B cell (primary cell): ENCODE measurements around the gene IL17A. TPM values are rescaled to one million over a fixed set of nuclear protein-coding genes. Genes with fewer than 3 reads are reported as not detected.

Source experiments
- ATAC-seq: fragments of 200-7000 bp; cut with Tn5 transposase; one replicate; pipeline ENCODE4 v1.10.0; 2021; ENCODE audit warnings: low read depth, mild to moderate bottlenecking, moderate number of reproducible peaks, moderate library complexity
- CTCF ChIA-PET: fragments of 350-600 bp; sonication (Branson Sonifier 250); formaldehyde crosslinking; loops from one replicate; lab custom pipeline; 2021; ENCODE audit warnings: antibody characterized with exemption, inconsistent platforms; lab: Charles Lee
- POLR2A ChIA-PET: fragments of 350-600 bp; sonication (Branson Sonifier 250); formaldehyde crosslinking; loops from one replicate; lab custom pipeline; 2021; ENCODE audit warnings: antibody characterized with exemption; lab: Charles Lee
- DNase-seq: peaks from one replicate; pipeline ENCODE4 v3.0.0; 2013
- H2AFZ ChIP-seq: 2 replicates; pipeline ENCODE4 v1.6.1; 2012; ENCODE audit warnings: mild to moderate bottlenecking, low read depth, low read length; ENCODE audit not compliant: insufficient read depth, poor library complexity, severe bottlenecking
- H3K27ac ChIP-seq, 2 donors: 1 replicate in 1 of 2; 2 replicates in 1 of 2; pipeline ENCODE4 v1.5.1; 2012 to 2013; ENCODE audit warnings: low read length in 2 of 2, mild to moderate bottlenecking in 2 of 2, moderate library complexity in 1 of 2
- H3K27me3 ChIP-seq, 4 experiments: fragments of 200-600 bp in 1 of 4; sonication (generic) in 1 of 4; replicated peaks in 1 of 4; 1 replicate in 2 of 4; 2 replicates in 2 of 4; pipeline versions ENCODE4 v1.6.1 to v1.7.0; 2013 to 2016; ENCODE audit warnings: low read length in 3 of 4, mild to moderate bottlenecking in 2 of 4, mixed read lengths in 1 of 4, moderate library complexity in 1 of 4; ENCODE audit not compliant: insufficient read depth in 4 of 4, control insufficient read depth in 3 of 4; ENCODE audit errors: control extremely low read depth in 1 of 4
- H3K36me3 ChIP-seq, 2 experiments: replicated peaks in 1 of 2; 1 replicate in 1 of 2; 2 replicates in 1 of 2; pipeline versions ENCODE4 v1.6.1 to v1.7.1; 2013; ENCODE audit warnings: low read length in 1 of 2; ENCODE audit not compliant: insufficient read depth in 2 of 2, control insufficient read depth in 1 of 2; ENCODE audit errors: control extremely low read depth in 1 of 2, extremely low read depth in 1 of 2
- H3K4me1 ChIP-seq, 2 donors: fragments of 200-600 bp in 1 of 2; sonication (generic) in 1 of 2; 1 replicate in 1 of 2; 2 replicates in 1 of 2; pipeline versions ENCODE4 v1.5.1 to v1.6.1; 2013 to 2017; ENCODE audit warnings: low read length in 2 of 2; ENCODE audit not compliant: control insufficient read depth in 2 of 2, insufficient read depth in 2 of 2
- H3K4me2 ChIP-seq: replicated peaks from 2 replicates; pipeline ENCODE3; 2012; ENCODE audit warnings: mild to moderate bottlenecking, low read depth, low read length; ENCODE audit not compliant: poor library complexity, severe bottlenecking
- H3K4me3 ChIP-seq, 5 experiments: fragments of 200-600 bp in 1 of 5; sonication (generic) in 1 of 5; 1 replicate in 3 of 5; 2 replicates in 2 of 5; pipeline versions ENCODE4 v1.5.1 to v1.7.0; 2011 to 2016; ENCODE audit warnings: low read length in 4 of 5, mild to moderate bottlenecking in 4 of 5, low read depth in 2 of 5, control low read depth in 1 of 5, moderate library complexity in 1 of 5; ENCODE audit not compliant: insufficient read depth in 1 of 5; ENCODE audit errors: control extremely low read depth in 1 of 5, extremely low read depth in 1 of 5
- H3K79me2 ChIP-seq: fragments of 200-600 bp; sonication (generic); one replicate; pipeline ENCODE4 v1.6.0; 2016; ENCODE audit warnings: low read length; ENCODE audit not compliant: control insufficient read depth, insufficient read depth
- H3K9ac ChIP-seq: fragments of 200-600 bp; sonication (generic); 2 replicates; pipeline ENCODE4 v1.6.1; 2017; ENCODE audit warnings: mild to moderate bottlenecking, low read length, moderate library complexity
- H3K9me3 ChIP-seq, 3 donors: one replicate each; pipeline versions ENCODE4 v1.6.1 to v1.7.1; 2013; ENCODE audit warnings: low read length in 2 of 3; ENCODE audit not compliant: control insufficient read depth in 2 of 3, insufficient read depth in 1 of 3; ENCODE audit errors: control extremely low read depth in 1 of 3
- H4K20me1 ChIP-seq: 2 replicates; pipeline ENCODE4 v1.6.0; 2012; ENCODE audit warnings: mild to moderate bottlenecking, low read length; ENCODE audit not compliant: insufficient read depth, control insufficient read depth, poor library complexity, severe bottlenecking
- H3K27ac Mint-ChIP-seq: one replicate; pipeline ENCODE4 v1.8.0; 2021; ENCODE audit warnings: mixed read lengths
- H3K27me3 Mint-ChIP-seq: one replicate; pipeline ENCODE4 v1.8.0; 2021; ENCODE audit warnings: mixed read lengths
- H3K4me1 Mint-ChIP-seq: one replicate; pipeline ENCODE4 v1.8.0; 2021; ENCODE audit warnings: mixed read lengths
- H3K4me3 Mint-ChIP-seq: one replicate; pipeline ENCODE4 v1.8.0; 2021; ENCODE audit warnings: mixed read lengths
- H3K9me3 Mint-ChIP-seq: one replicate; pipeline ENCODE4 v1.8.0; 2022; ENCODE audit warnings: mixed read lengths; ENCODE audit not compliant: insufficient read depth
- EZH2 ChIP-seq: IDR thresholded peaks from 2 replicates; pipeline ENCODE4 v1.6.1; 2012; ENCODE audit warnings: borderline replicate concordance, low read depth, mild to moderate bottlenecking, moderate library complexity, low read length; ENCODE audit not compliant: insufficient read depth, poor library complexity, severe bottlenecking
- WGBS: methylation state at CpG from one replicate; pipeline ENCODE4 v1.1.5; 2013; ENCODE audit warnings: missing lambda C conversion rate; ENCODE audit not compliant: insufficient coverage; 5-methylcytosine and 5-hydroxymethylcytosine counted together
- intact Hi-C: fragments of 100-400 bp; cut with micrococcal nuclease; formaldehyde crosslinking; loops from one replicate; pipeline ENCODE4 v1.10.0; 2022
- polyA plus RNA-seq: library from polyadenylated mRNA; depleted of rRNA; stranded (reverse); fragments of >200 nt; gene quantifications from 2 replicates; pipeline ENCODE4 v1.2.3, GENCODE V29; 2012
- total RNA-seq, 2 donors: library from RNA; stranded (reverse); fragments of 120-200 nt in 1 of 2; gene quantifications; 1 replicate in 1 of 2; 2 replicates in 1 of 2; pipeline versions ENCODE4 v1.2.3 to v1.2.4, GENCODE V29; 2013 to 2022
- TF ChIP-seq, protein P1 (sequence below): fragments of 200-600 bp; IDR thresholded peaks from one replicate; pipeline ENCODE4 v1.8.0; 2022; ENCODE audit warnings: antibody characterized with exemption, mild to moderate bottlenecking

The IL17A gene
- total and polyA plus RNA-seq, 2 donors (not counting 1 experiment from before 2014, with no cell fraction given): not detected

DNA sequence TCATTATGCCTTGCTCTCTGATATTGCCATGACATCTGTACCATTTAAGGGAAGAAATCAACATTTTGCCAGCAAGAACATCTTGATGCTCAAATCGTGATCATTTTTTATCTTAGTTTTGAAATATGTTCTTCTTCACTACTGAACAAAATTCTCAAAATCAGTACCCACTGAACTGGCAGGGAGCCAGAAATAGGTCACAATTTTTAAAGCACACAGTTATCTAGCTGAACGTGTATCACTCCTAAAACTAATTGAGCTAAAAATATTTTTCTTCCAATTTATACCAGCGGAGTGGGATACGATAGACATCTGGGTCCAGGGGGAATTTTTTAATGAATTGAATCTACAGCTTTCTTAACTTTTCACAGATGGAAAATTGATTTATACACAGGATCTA lies 46.8 kb downstream of the IL17A start:
- intact Hi-C loops: no loop called here
- H3K9me3 ChIP-seq: no peaks in the 10 kb centered on the region
- ATAC-seq (no peak), DNase-seq (no peak)
- H3K9ac ChIP-seq: no peak overlapping the region
- H3K36me3 ChIP-seq: no peaks in the 10 kb centered on the region
- H4K20me1 ChIP-seq: no peaks in the 10 kb centered on the region
- no peak overlapping the region for H3K27ac ChIP-seq
- Mint-ChIP-seq H3K27me3 (peaks cover 8% of the 10 kb centered on the region), H3K27ac (no peak overlapping the region), H3K9me3 (no peaks in the 10 kb centered on the region), H3K4me1 (no peaks in the 10 kb centered on the region), H3K4me3 (no peak overlapping the region)
- ChIA-PET CTCF (no interaction called here), POLR2A (no interaction called here)
- no peaks in the 10 kb centered on the region for H3K79me2 ChIP-seq
- peaks cover 0 to 4% (median 1%) of the 10 kb centered on the region in 4 experiments for H3K27me3 ChIP-seq
- WGBS: 100% methylated on average over 1 of the region's 4 CpGs
- TF ChIP-seq, protein P1, sequence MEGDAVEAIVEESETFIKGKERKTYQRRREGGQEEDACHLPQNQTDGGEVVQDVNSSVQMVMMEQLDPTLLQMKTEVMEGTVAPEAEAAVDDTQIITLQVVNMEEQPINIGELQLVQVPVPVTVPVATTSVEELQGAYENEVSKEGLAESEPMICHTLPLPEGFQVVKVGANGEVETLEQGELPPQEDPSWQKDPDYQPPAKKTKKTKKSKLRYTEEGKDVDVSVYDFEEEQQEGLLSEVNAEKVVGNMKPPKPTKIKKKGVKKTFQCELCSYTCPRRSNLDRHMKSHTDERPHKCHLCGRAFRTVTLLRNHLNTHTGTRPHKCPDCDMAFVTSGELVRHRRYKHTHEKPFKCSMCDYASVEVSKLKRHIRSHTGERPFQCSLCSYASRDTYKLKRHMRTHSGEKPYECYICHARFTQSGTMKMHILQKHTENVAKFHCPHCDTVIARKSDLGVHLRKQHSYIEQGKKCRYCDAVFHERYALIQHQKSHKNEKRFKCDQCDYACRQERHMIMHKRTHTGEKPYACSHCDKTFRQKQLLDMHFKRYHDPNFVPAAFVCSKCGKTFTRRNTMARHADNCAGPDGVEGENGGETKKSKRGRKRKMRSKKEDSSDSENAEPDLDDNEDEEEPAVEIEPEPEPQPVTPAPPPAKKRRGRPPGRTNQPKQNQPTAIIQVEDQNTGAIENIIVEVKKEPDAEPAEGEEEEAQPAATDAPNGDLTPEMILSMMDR: no peak
- TF ChIP-seq EZH2: no peak
- H3K4me2 ChIP-seq: no peak overlapping the region
- no peak overlapping the region for H2AFZ ChIP-seq
- H3K4me1 ChIP-seq: no peaks in the 10 kb centered on the region
- H3K4me3 ChIP-seq: no peak overlapping the region

- DNase-seq (no peak), ATAC-seq (no peak)
- no peak overlapping the region for H3K4me3 ChIP-seq
- CTCF ChIA-PET: no interaction called here
- no peaks in the 10 kb centered on the region for H3K9me3 Mint-ChIP-seq
- POLR2A ChIA-PET: no interaction called here
- peaks cover 0 to 4% (median 2%) of the 10 kb centered on the region in 4 experiments for H3K27me3 ChIP-seq
- H3K4me2 ChIP-seq: no peak overlapping the region
- TF ChIP-seq, protein P1: no peak
- no peak for TF ChIP-seq EZH2
- no peak overlapping the region for H3K9ac ChIP-seq
- intact Hi-C loops: no loop called here
- no peak overlapping the region for H3K27ac ChIP-seq
- no peak overlapping the region for H3K4me3 Mint-ChIP-seq
- no peaks in the 10 kb centered on the region for H3K36me3 ChIP-seq
- no peak overlapping the region for H2AFZ ChIP-seq
- peaks cover 12% of the 10 kb centered on the region for H3K27me3 Mint-ChIP-seq
- H3K4me1 ChIP-seq: no peaks in the 10 kb centered on the region
- no peak overlapping the region for H3K27ac Mint-ChIP-seq
- no peaks in the 10 kb centered on the region for H4K20me1 ChIP-seq
- WGBS: 66% methylated on average over 10 of the region's 15 CpGs
- H3K79me2 ChIP-seq: no peaks in the 10 kb centered on the region
- H3K9me3 ChIP-seq: no peaks in the 10 kb centered on the region
- no peaks in the 10 kb centered on the region for H3K4me1 Mint-ChIP-seq
Measured at GRCh38 chr6:52233975-52234823, 48.0 kb downstream of the IL17A start.
